ENCODE data around the gene ARHGEF39. TPM values are rescaled to one million over a fixed set of nuclear protein-coding genes. Genes with fewer than 3 reads are reported as not detected.

Gene ARHGEF39
- polyA plus RNA-seq, 3 donors, result 0.13 to 0.53 (median 0.42) TPM

DNA sequence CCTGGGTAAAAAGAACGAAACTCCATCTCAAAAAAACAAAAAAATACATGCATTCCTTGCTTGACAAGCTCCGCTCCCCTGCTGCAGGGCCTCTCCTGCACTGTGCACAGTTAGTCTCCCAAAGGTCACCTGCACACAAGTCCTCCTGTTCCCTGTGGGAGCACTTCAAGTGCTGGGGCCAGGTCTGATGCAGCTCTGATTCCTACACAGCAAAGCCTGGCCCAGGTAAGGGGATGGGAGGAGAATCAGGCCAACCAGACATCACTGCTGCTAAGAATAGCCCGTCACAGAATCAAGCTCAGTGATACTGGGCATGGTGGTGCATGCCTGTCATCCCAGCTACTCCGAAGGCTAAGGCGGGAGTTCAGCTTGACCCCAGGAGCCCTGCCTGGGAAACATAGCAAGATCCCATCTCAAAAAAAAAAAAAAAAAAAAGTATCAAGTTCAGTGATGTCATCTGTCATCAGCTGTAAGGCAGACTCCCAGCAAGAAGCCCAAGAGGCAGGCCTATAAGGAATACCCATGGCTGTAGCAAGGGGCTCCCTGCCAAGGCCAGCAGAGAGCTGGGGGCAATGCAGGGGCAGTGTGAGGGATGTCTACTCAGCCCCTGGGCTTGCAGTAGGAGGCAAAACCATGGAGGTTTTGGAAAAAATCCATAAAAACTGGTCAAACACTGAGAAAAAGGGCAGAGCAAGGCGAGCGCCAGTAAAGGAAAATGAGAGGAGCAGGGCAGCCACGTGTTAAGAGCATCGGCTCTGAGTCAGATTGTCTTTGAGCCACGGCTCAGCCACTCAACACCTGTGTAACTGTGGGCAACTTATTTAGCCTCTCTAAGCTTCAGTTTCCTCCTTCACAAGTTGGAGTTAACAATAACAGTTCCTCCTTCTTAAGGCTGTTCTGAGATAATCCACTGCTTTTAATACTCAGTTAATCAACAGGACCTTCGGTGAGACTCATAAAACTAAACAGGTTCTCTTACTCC, 21.5 kb upstream of the ARHGEF39 start:
- peaks cover 4 to 22% (median 6%) of the 10 kb centered on the region in 3 donors for H3K27me3 Mint-ChIP-seq (ENCODE audit: low read depth in 3 of 3)
- H4K20me1 ChIP-seq (ENCODE audit: insufficient read depth, low read length), result no peaks in the 10 kb centered on the region
- no peak overlapping the region for H3K27ac ChIP-seq (ENCODE audit: low read depth in 1 of 2, low read length in 2 of 2)
- peaks cover 0 to 15% of the 10 kb centered on the region in 2 donors for H3K27me3 ChIP-seq (ENCODE audit: control insufficient read depth in 2 of 2, insufficient read depth in 2 of 2, low read length in 2 of 2)
- H3K4me3 ChIP-seq (replicated peaks in 1 of 3; ENCODE audit: low read depth in 2 of 3, low read length in 3 of 3), result no peak overlapping the region
- no peak overlapping the region for H3K4me3 Mint-ChIP-seq
- H2AFZ ChIP-seq (ENCODE audit: insufficient read depth, low read depth, low read length, poor library complexity, severe bottlenecking), result no peak overlapping the region
- H3K79me2 ChIP-seq (ENCODE audit: insufficient read depth, low read length), result no peaks in the 10 kb centered on the region
- intact Hi-C loops (cut with micrococcal nuclease), result no loop called here
- H3K4me1 Mint-ChIP-seq, result peaks cover 9% of the 10 kb centered on the region
- H3K9ac ChIP-seq (ENCODE audit: insufficient read depth, low read length, poor library complexity, severe bottlenecking), result no peak overlapping the region
- H3K36me3 Mint-ChIP-seq, result no peaks in the 10 kb centered on the region
- H3K36me3 ChIP-seq (replicated peaks in 1 of 2; ENCODE audit: control insufficient read depth in 1 of 2, insufficient read depth in 2 of 2, low read length in 2 of 2), result no peaks in the 10 kb centered on the region
- H3K9me3 Mint-ChIP-seq, result peaks cover 0 to 3% (median 0%) of the 10 kb centered on the region in 7 donors
- DNase-seq, result no peak
- WGBS (ENCODE audit: insufficient coverage), result 91% methylated on average over 7 of the region's 11 CpGs
- TF ChIP-seq, protein P1, sequence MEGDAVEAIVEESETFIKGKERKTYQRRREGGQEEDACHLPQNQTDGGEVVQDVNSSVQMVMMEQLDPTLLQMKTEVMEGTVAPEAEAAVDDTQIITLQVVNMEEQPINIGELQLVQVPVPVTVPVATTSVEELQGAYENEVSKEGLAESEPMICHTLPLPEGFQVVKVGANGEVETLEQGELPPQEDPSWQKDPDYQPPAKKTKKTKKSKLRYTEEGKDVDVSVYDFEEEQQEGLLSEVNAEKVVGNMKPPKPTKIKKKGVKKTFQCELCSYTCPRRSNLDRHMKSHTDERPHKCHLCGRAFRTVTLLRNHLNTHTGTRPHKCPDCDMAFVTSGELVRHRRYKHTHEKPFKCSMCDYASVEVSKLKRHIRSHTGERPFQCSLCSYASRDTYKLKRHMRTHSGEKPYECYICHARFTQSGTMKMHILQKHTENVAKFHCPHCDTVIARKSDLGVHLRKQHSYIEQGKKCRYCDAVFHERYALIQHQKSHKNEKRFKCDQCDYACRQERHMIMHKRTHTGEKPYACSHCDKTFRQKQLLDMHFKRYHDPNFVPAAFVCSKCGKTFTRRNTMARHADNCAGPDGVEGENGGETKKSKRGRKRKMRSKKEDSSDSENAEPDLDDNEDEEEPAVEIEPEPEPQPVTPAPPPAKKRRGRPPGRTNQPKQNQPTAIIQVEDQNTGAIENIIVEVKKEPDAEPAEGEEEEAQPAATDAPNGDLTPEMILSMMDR (IDR thresholded peaks at IDR 0.05), result no peak
- no peaks in the 10 kb centered on the region for H3K9me3 ChIP-seq (replicated peaks in 1 of 2; ENCODE audit: control insufficient read depth in 1 of 2, insufficient read depth in 1 of 2, low read length in 2 of 2)
- H3K27ac Mint-ChIP-seq, result no peak overlapping the region
- no peak overlapping the region for H3K4me2 ChIP-seq (replicated peaks; ENCODE audit: extremely low read depth, low read length, poor library complexity, severe bottlenecking)
- H3K4me1 ChIP-seq (ENCODE audit: control insufficient read depth in 1 of 2, insufficient read depth in 2 of 2, low read length in 2 of 2), result peaks cover 14 to 19% of the 10 kb centered on the region in 2 donors

DNA sequence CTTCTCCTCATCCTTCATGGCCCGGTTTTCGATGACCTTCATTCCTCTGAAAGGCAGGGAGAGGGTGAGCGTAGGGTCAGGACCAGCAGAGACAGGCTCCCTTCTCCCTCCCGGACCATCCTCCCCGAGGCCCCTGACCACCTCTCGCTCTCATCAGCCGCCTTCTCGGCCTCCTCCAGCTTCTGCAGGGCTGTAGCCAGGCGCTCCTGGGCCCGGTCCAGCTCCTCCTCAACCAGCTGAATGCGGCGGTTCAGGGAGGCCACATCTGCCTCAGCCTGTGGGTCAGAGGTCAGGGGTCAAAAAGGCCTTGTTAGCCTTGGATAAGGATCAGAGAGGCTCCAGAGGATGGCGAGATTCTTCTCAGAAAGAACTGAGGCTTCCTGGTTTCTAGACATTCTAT, 20.5 kb upstream of the ARHGEF39 start:
- no peak overlapping the region for H3K4me3 Mint-ChIP-seq

More for the DNA sequence above, 20.5 kb upstream of the ARHGEF39 start:
- Histone ChIP-seq H3K4me3 (replicated peaks in 1 of 3; ENCODE audit: low read depth in 2 of 3, low read length in 3 of 3) (no peak overlapping the region), H3K27me3 (ENCODE audit: control insufficient read depth in 2 of 2, insufficient read depth in 2 of 2, low read length in 2 of 2) (peaks cover 0 to 15% of the 10 kb centered on the region in 2 donors), H4K20me1 (ENCODE audit: insufficient read depth, low read length) (no peaks in the 10 kb centered on the region), H3K4me2 (replicated peaks; ENCODE audit: extremely low read depth, low read length, poor library complexity, severe bottlenecking) (no peak overlapping the region), H3K36me3 (replicated peaks in 1 of 2; ENCODE audit: control insufficient read depth in 1 of 2, insufficient read depth in 2 of 2, low read length in 2 of 2) (no peaks in the 10 kb centered on the region), H3K27ac (ENCODE audit: low read depth in 1 of 2, low read length in 2 of 2) (no peak overlapping the region), H3K9ac (ENCODE audit: insufficient read depth, low read length, poor library complexity, severe bottlenecking) (no peak overlapping the region), H2AFZ (ENCODE audit: insufficient read depth, low read depth, low read length, poor library complexity, severe bottlenecking) (no peak overlapping the region), H3K79me2 (ENCODE audit: insufficient read depth, low read length) (no peaks in the 10 kb centered on the region), H3K9me3 (replicated peaks in 1 of 2; ENCODE audit: control insufficient read depth in 1 of 2, insufficient read depth in 1 of 2, low read length in 2 of 2) (no peaks in the 10 kb centered on the region), H3K4me1 (ENCODE audit: control insufficient read depth in 1 of 2, insufficient read depth in 2 of 2, low read length in 2 of 2) (peaks cover 9 to 12% of the 10 kb centered on the region in 2 donors)
- H3K4me1 Mint-ChIP-seq, result peaks cover 5% of the 10 kb centered on the region
- intact Hi-C loops (cut with micrococcal nuclease), result no loop called here
- whole genome bisulfite sequencing (ENCODE audit: insufficient coverage), result 96% methylated on average over 13 of the region's 13 CpGs
- no peak for DNase-seq
- TF ChIP-seq, protein P1 (IDR thresholded peaks at IDR 0.05), result no peak
- no peak overlapping the region for H3K27ac Mint-ChIP-seq
- H3K9me3 Mint-ChIP-seq, result peaks cover 0 to 3% (median 0%) of the 10 kb centered on the region in 7 donors
- peaks cover 6 to 18% (median 8%) of the 10 kb centered on the region in 3 donors for H3K27me3 Mint-ChIP-seq (ENCODE audit: low read depth in 3 of 3)
- H3K36me3 Mint-ChIP-seq, result no peaks in the 10 kb centered on the region
